ENCODE data around the gene GAB3.

- TF ChIP-seq CTCF (conservative IDR thresholded peaks at IDR 0.05) (no peak), EZH2 (IDR thresholded peaks at IDR 0.05; ENCODE audit: low read depth) (no peak)
Measured at GRCh38 chrX:154751669-154752271, 893 bp upstream of the GAB3 start.

Data from PC-9 (cell line).